ENCODE data around the gene SIPA1L2.

SIPA1L2 gene

GRCh38 chr1:232667778-232668165 is 37.8 kb upstream of the SIPA1L2 start:
- TF ChIP-seq SPI1 (IDR thresholded peaks at IDR 0.05; ENCODE audit: low read depth, low read length) (no peak), POU2F2 (IDR thresholded peaks at IDR 0.05; ENCODE audit: low read depth, low read length) (no peak), PAX5 (IDR thresholded peaks at IDR 0.05; ENCODE audit: insufficient read depth, low read length, severe bottlenecking) (no peak), TAF1 (IDR thresholded peaks at IDR 0.05; ENCODE audit: low read depth, low read length) (no peak), POLR2A (IDR thresholded peaks at IDR 0.05; ENCODE audit: low read depth, low read length) (no peak), POLR2AphosphoS5 (IDR thresholded peaks at IDR 0.05; ENCODE audit: low read depth, low read length) (no peak)
- no peak for DNase-seq (ENCODE audit: insufficient read length, low spot score)
- FAIRE-seq, result no peak

GRCh38 chr1:232667094-232667777 is 37.3 kb upstream of the SIPA1L2 start:
- no peak for TF ChIP-seq SPI1 (IDR thresholded peaks at IDR 0.05; ENCODE audit: low read depth, low read length)
- no peak for TF ChIP-seq POLR2A (IDR thresholded peaks at IDR 0.05; ENCODE audit: low read depth, low read length)
- no peak for TF ChIP-seq POLR2AphosphoS5 (IDR thresholded peaks at IDR 0.05; ENCODE audit: low read depth, low read length)
- TF ChIP-seq TAF1 (IDR thresholded peaks at IDR 0.05; ENCODE audit: low read depth, low read length), result no peak
- TF ChIP-seq PAX5 (IDR thresholded peaks at IDR 0.05; ENCODE audit: insufficient read depth, low read length, severe bottlenecking), result no peak
- no peak for DNase-seq (ENCODE audit: insufficient read length, low spot score)
- no peak for FAIRE-seq

GRCh38 chr1:232664844-232665777 is 35.2 kb upstream of the SIPA1L2 start:
- FAIRE-seq, result no peak

GRCh38 chr1:232662910-232663309 is 33.0 kb upstream of the SIPA1L2 start:
- FAIRE-seq (no peak), DNase-seq (ENCODE audit: insufficient read length, low spot score) (no peak)
- TF ChIP-seq TAF1 (IDR thresholded peaks at IDR 0.05; ENCODE audit: low read depth, low read length), result no peak
- no peak for TF ChIP-seq POLR2A (IDR thresholded peaks at IDR 0.05; ENCODE audit: low read depth, low read length)
- no peak for TF ChIP-seq PAX5 (IDR thresholded peaks at IDR 0.05; ENCODE audit: insufficient read depth, low read length, severe bottlenecking)
- no peak for TF ChIP-seq SPI1 (IDR thresholded peaks at IDR 0.05; ENCODE audit: low read depth, low read length)
- no peak for TF ChIP-seq POU2F2 (IDR thresholded peaks at IDR 0.05; ENCODE audit: low read depth, low read length)
- no peak for TF ChIP-seq POLR2AphosphoS5 (IDR thresholded peaks at IDR 0.05; ENCODE audit: low read depth, low read length)

More at GRCh38 chr1:232664844-232665777, 35.2 kb upstream of the SIPA1L2 start:
- TF ChIP-seq POU2F2 (IDR thresholded peaks at IDR 0.05; ENCODE audit: low read depth, low read length), result no peak
- TF ChIP-seq TAF1 (IDR thresholded peaks at IDR 0.05; ENCODE audit: low read depth, low read length), result no peak
- no peak for TF ChIP-seq POLR2AphosphoS5 (IDR thresholded peaks at IDR 0.05; ENCODE audit: low read depth, low read length)
- TF ChIP-seq POLR2A (IDR thresholded peaks at IDR 0.05; ENCODE audit: low read depth, low read length), result no peak
- no peak for DNase-seq (ENCODE audit: insufficient read length, low spot score)

GRCh38 chr1:232658386-232658785 is 28.5 kb upstream of the SIPA1L2 start:
- no peak for TF ChIP-seq POLR2AphosphoS5 (IDR thresholded peaks at IDR 0.05; ENCODE audit: low read depth, low read length)
- no peak for TF ChIP-seq PAX5 (IDR thresholded peaks at IDR 0.05; ENCODE audit: insufficient read depth, low read length, severe bottlenecking)
- TF ChIP-seq TAF1 (IDR thresholded peaks at IDR 0.05; ENCODE audit: low read depth, low read length), result no peak
- TF ChIP-seq POU2F2 (IDR thresholded peaks at IDR 0.05; ENCODE audit: low read depth, low read length), result no peak
- no peak for TF ChIP-seq SPI1 (IDR thresholded peaks at IDR 0.05; ENCODE audit: low read depth, low read length)
- TF ChIP-seq POLR2A (IDR thresholded peaks at IDR 0.05; ENCODE audit: low read depth, low read length), result no peak
- no peak for FAIRE-seq
- no peak for DNase-seq (ENCODE audit: insufficient read length, low spot score)

GRCh38 chr1:232657426-232658005 is 27.6 kb upstream of the SIPA1L2 start:
- FAIRE-seq, result no peak
- no peak for TF ChIP-seq POU2F2 (IDR thresholded peaks at IDR 0.05; ENCODE audit: low read depth, low read length)
- no peak for TF ChIP-seq SPI1 (IDR thresholded peaks at IDR 0.05; ENCODE audit: low read depth, low read length)
- TF ChIP-seq POLR2AphosphoS5 (IDR thresholded peaks at IDR 0.05; ENCODE audit: low read depth, low read length), result no peak
- TF ChIP-seq TAF1 (IDR thresholded peaks at IDR 0.05; ENCODE audit: low read depth, low read length), result no peak
- no peak for TF ChIP-seq PAX5 (IDR thresholded peaks at IDR 0.05; ENCODE audit: insufficient read depth, low read length, severe bottlenecking)
- no peak for DNase-seq (ENCODE audit: insufficient read length, low spot score)

- TF ChIP-seq SPI1 (IDR thresholded peaks at IDR 0.05; ENCODE audit: low read depth, low read length), result no peak
- TF ChIP-seq PAX5 (IDR thresholded peaks at IDR 0.05; ENCODE audit: insufficient read depth, low read length, severe bottlenecking), result no peak
- TF ChIP-seq TAF1 (IDR thresholded peaks at IDR 0.05; ENCODE audit: low read depth, low read length), result no peak
- DNase-seq (ENCODE audit: insufficient read length, low spot score) (no peak), FAIRE-seq (no peak)
These were observed 25.8 kb upstream of the SIPA1L2 start for GRCh38 chr1:232655746-232656085.

GRCh38 chr1:232655028-232655745 is 25.3 kb upstream of the SIPA1L2 start:
- no peak for TF ChIP-seq TAF1 (IDR thresholded peaks at IDR 0.05; ENCODE audit: low read depth, low read length)
- peak; percentile 88 for TF ChIP-seq SPI1 (IDR thresholded peaks at IDR 0.05; ENCODE audit: low read depth, low read length)
- no peak for TF ChIP-seq POU2F2 (IDR thresholded peaks at IDR 0.05; ENCODE audit: low read depth, low read length)
- no peak for TF ChIP-seq POLR2AphosphoS5 (IDR thresholded peaks at IDR 0.05; ENCODE audit: low read depth, low read length)
- no peak for TF ChIP-seq PAX5 (IDR thresholded peaks at IDR 0.05; ENCODE audit: insufficient read depth, low read length, severe bottlenecking)
- no peak for DNase-seq (ENCODE audit: insufficient read length, low spot score)
- FAIRE-seq, result peak; percentile 80

GRCh38 chr1:232653789-232654188 is 23.9 kb upstream of the SIPA1L2 start:
- FAIRE-seq (no peak), DNase-seq (ENCODE audit: insufficient read length, low spot score) (no peak)
- TF ChIP-seq POLR2AphosphoS5 (IDR thresholded peaks at IDR 0.05; ENCODE audit: low read depth, low read length), result no peak
- no peak for TF ChIP-seq PAX5 (IDR thresholded peaks at IDR 0.05; ENCODE audit: insufficient read depth, low read length, severe bottlenecking)

Measured in GM12891 (cell line).